ENCODE results near the gene COL9A3. TPM values are rescaled to one million over a fixed set of nuclear protein-coding genes. Genes with fewer than 3 reads are reported as not detected.

COL9A3 gene
- total RNA-seq, 1 donor from 2014 or later = 78.7 TPM

DNA sequence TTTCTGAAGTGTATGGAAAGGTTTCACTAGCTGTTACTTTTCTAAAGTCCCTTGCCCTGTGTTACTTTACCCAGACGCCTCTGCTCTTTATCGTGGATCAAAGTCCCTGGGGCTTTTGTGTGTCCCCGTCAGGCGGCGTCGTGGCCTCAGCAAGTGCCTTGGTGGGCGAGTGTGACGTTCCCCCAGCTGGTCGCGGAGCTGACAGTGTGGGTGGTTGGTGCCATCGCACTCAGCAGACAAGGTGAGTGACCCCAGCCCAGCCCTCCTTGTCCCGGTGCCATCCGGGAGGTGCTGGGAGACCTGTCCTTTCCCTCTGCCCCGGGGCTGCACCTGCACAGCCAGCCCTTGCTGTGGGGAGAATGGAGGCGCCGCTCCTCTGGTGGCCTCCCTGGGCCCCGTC lies 72.1 kb downstream of the COL9A3 start:
- Mint-ChIP-seq H3K36me3 (ENCODE audit: unreplicated experiment) (no peaks in the 10 kb centered on the region), H3K9me3 (ENCODE audit: unreplicated experiment) (peaks cover 2% of the 10 kb centered on the region), H3K27ac (ENCODE audit: unreplicated experiment) (no peak overlapping the region), H3K4me3 (ENCODE audit: unreplicated experiment) (no peak overlapping the region), H3K4me1 (ENCODE audit: low read depth, unreplicated experiment) (peaks cover 22% of the 10 kb centered on the region), H3K27me3 (ENCODE audit: unreplicated experiment) (peaks cover 9% of the 10 kb centered on the region)
- TF ChIP-seq, protein P1, sequence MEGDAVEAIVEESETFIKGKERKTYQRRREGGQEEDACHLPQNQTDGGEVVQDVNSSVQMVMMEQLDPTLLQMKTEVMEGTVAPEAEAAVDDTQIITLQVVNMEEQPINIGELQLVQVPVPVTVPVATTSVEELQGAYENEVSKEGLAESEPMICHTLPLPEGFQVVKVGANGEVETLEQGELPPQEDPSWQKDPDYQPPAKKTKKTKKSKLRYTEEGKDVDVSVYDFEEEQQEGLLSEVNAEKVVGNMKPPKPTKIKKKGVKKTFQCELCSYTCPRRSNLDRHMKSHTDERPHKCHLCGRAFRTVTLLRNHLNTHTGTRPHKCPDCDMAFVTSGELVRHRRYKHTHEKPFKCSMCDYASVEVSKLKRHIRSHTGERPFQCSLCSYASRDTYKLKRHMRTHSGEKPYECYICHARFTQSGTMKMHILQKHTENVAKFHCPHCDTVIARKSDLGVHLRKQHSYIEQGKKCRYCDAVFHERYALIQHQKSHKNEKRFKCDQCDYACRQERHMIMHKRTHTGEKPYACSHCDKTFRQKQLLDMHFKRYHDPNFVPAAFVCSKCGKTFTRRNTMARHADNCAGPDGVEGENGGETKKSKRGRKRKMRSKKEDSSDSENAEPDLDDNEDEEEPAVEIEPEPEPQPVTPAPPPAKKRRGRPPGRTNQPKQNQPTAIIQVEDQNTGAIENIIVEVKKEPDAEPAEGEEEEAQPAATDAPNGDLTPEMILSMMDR (IDR thresholded peaks at IDR 0.05; ENCODE audit: partially characterized antibody, unreplicated experiment) = no peak
- no peak for DNase-seq

DNA sequence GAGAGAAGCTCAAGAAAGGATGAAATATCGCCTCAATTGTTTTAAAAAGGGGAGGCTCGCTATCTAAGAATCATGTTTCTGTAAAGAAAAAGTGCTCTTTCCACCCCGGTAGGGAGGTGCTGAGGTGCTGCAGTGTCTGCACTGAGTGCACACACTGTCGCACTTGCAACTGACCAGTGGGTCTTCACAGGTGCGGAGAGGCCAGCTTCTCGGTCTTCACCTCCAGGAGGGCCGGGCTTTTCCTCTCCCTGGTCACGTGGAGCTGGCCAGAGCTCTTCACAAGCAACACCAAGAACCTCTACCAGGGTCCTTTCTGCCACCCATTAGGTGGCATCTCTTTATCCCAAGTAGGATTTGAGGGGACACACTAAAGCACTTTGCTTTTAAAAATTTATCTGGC lies 72.6 kb downstream of the COL9A3 start:
- no peak for DNase-seq
- Mint-ChIP-seq H3K27ac (ENCODE audit: unreplicated experiment) (no peak overlapping the region), H3K4me3 (ENCODE audit: unreplicated experiment) (no peak overlapping the region), H3K27me3 (ENCODE audit: unreplicated experiment) (peaks cover 9% of the 10 kb centered on the region), H3K9me3 (ENCODE audit: unreplicated experiment) (peaks cover 2% of the 10 kb centered on the region), H3K36me3 (ENCODE audit: unreplicated experiment) (no peaks in the 10 kb centered on the region), H3K4me1 (ENCODE audit: low read depth, unreplicated experiment) (peaks cover 22% of the 10 kb centered on the region)
- TF ChIP-seq, protein P1 (IDR thresholded peaks at IDR 0.05; ENCODE audit: partially characterized antibody, unreplicated experiment) = no peak

DNA sequence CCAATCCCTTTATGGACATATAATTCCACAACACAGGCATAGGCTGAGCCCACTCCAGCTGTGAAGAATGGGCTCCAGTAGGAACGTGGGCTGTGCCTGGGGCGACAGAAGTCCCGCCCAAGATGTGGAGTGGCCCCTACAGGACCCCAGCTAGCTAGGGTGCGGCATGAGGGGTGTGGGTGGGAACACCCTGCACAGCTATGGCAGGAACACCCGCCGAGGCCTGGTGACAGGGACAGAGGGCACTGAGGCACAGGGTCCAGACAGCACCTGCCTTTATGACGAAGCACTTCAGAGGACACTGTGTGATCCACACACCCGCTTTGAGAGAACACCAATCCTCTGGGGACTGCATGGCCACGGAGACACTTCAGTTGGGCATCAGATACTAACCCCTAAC lies 73.0 kb downstream of the COL9A3 start:
- TF ChIP-seq, protein P1 (IDR thresholded peaks at IDR 0.05; ENCODE audit: partially characterized antibody, unreplicated experiment) = no peak
- H3K36me3 Mint-ChIP-seq (ENCODE audit: unreplicated experiment) = no peaks in the 10 kb centered on the region
- no peak overlapping the region for H3K4me3 Mint-ChIP-seq (ENCODE audit: unreplicated experiment)
- no peak for DNase-seq
- peaks cover 9% of the 10 kb centered on the region for H3K27me3 Mint-ChIP-seq (ENCODE audit: unreplicated experiment)
- H3K9me3 Mint-ChIP-seq (ENCODE audit: unreplicated experiment) = peaks cover 2% of the 10 kb centered on the region
- H3K4me1 Mint-ChIP-seq (ENCODE audit: low read depth, unreplicated experiment) = peaks cover 22% of the 10 kb centered on the region
- H3K27ac Mint-ChIP-seq (ENCODE audit: unreplicated experiment) = no peak overlapping the region

DNA sequence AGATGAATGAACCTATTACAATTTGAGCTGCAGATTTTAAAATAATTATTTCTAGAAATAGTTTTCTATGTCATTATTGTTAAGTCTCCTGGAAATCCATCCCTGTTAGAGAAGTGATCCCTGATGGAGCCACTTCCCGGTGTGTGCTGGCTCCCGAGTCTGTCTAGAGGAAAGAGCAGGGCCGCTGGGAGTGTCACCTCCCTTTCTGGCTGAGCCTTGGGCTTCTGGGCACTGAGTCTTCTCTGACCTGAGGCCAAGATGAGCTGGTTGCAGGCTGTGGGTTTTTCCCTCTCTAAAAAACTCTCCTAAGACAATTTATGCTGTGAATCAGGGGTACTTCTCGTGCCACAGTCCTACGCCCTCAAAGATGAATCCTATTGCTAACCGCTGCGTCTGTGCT lies 73.6 kb downstream of the COL9A3 start:
- TF ChIP-seq, protein P1 (IDR thresholded peaks at IDR 0.05; ENCODE audit: partially characterized antibody, unreplicated experiment) = no peak

More for the DNA sequence above, 73.6 kb downstream of the COL9A3 start:
- H3K36me3 Mint-ChIP-seq (ENCODE audit: unreplicated experiment) = no peaks in the 10 kb centered on the region
- H3K9me3 Mint-ChIP-seq (ENCODE audit: unreplicated experiment) = peaks cover 2% of the 10 kb centered on the region
- H3K4me3 Mint-ChIP-seq (ENCODE audit: unreplicated experiment) = no peak overlapping the region
- no peak overlapping the region for H3K27ac Mint-ChIP-seq (ENCODE audit: unreplicated experiment)
- DNase-seq = no peak
- peaks cover 25% of the 10 kb centered on the region for H3K4me1 Mint-ChIP-seq (ENCODE audit: low read depth, unreplicated experiment)
- peaks cover 9% of the 10 kb centered on the region for H3K27me3 Mint-ChIP-seq (ENCODE audit: unreplicated experiment)

Other genes with a start within 250 kb of the COL9A3 start
- gene SLCO4A1, start 174.5 kb upstream of the COL9A3 start, total RNA-seq (ENCODE audit: unreplicated experiment) = 26.5 TPM
- gene NTSR1, start 108.2 kb upstream of the COL9A3 start, total RNA-seq (ENCODE audit: unreplicated experiment) = 4.0 TPM
- gene MRGBP, start 20.6 kb upstream of the COL9A3 start, total RNA-seq (ENCODE audit: unreplicated experiment) = 15.6 TPM
- gene OGFR, start 12.2 kb upstream of the COL9A3 start, total RNA-seq (ENCODE audit: unreplicated experiment) = 70.5 TPM
- 12.6 TPM for gene TCFL5, start 44.8 kb downstream of the COL9A3 start, total RNA-seq (ENCODE audit: unreplicated experiment)
- gene DIDO1, start 109.5 kb downstream of the COL9A3 start, total RNA-seq (ENCODE audit: unreplicated experiment) = 77.8 TPM
- 57.8 TPM for gene GID8, start 121.1 kb downstream of the COL9A3 start, total RNA-seq (ENCODE audit: unreplicated experiment)
- 1.8 TPM for gene SLC17A9, start 135.7 kb downstream of the COL9A3 start, total RNA-seq (ENCODE audit: unreplicated experiment)
- 23.9 TPM for gene BHLHE23, start 189.9 kb downstream of the COL9A3 start, total RNA-seq (ENCODE audit: unreplicated experiment)